ENCODE data around the gene RBM5.

Gene RBM5

DNA sequence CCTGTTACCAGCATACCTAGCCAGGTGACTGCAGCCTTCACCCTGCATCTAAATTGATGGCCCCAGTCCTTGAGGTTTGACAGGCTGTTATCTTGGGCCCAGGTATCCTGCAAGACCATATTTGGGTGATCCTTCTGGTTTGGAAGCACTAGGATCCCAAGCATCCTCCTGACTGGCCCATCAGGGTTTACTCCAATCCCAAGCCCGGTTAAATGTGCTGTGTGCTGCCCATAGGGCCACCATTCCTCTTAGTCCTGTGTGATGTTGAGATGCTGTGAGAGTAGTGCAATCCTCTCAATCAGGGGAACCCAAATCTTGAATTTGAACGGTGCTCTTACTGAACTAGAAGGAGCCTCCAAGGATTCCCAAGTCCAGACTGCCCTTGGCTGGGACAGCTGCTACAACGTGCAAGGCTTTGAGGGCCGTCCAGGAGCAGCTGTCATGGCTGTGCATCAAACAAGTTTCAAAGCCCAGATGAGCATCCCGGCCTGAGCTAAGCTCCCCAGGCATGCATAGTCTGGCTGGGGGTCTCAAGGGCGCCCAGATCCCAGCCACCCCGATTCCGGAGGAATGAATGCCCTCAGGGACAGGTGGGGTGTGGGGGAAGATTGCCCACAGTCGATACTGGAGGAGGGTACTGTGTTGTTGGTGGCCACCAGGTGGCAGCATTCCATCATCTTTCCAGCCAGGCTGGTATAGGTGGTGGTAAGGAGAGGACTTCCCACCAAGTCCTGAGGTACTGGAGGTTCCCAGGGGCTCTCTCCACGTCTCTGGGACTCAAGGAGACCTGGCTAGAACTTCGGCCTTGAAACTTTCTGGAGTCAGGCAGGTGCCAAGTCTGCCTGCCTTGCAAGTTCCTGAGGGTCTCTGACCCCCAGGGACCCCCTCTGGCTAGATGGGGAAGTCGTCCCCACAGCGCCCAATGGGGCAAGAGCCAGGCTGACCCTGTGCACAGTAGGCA is 32.6 kb downstream of the RBM5 start:
- DNase-seq (ENCODE audit: low spot score), result peak; percentile 94

GRCh38 chr3:50122071-50122470 is 33.4 kb downstream of the RBM5 start:
- no peak for DNase-seq (ENCODE audit: low spot score)

DNA sequence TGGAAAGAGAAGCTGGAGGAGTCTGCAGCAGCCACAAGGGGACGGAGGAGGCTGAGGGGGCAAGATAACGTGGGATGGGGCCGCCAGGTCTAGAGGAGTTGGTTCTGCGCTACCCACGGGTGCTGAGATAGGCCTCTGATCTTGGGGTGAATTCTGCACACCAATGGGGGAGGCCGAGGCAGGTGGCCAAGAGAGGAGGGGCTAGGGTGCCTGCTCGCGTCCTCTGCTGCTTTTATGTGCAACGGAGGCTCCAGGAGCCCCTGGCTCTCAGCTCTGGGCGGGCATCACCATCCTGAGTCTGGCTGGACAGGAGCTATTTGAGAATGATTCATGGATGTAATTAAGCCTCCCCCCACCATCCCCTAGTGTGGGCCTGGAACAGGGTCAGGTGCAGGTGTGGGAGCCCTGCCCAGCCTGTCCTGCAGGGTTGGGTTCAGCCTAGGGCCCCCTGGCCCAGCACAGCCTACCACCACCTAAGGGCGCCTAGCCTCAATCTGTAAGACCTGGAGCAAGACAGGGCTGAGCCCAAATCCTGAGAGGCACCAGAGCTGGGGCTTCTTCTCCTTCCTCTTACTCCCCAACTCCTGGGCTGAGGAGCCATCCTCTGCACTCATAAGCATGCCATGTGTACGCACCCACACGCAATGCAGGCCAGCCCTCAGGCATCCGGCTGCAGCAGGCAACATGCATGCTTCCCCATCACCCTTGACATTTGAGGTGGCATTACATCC is 34.1 kb downstream of the RBM5 start:
- DNase-seq (ENCODE audit: low spot score), result no peak

- DNase-seq (ENCODE audit: low spot score), result no peak
Measured at GRCh38 chr3:50123394-50124051, 34.8 kb downstream of the RBM5 start.

- DNase-seq (ENCODE audit: low spot score), result peak; percentile 69
Measured at GRCh38 chr3:50124052-50124799, 35.5 kb downstream of the RBM5 start.

- DNase-seq (ENCODE audit: low spot score), result no peak
Measured at GRCh38 chr3:50124800-50125178, 36.1 kb downstream of the RBM5 start.

- no peak for DNase-seq (ENCODE audit: low spot score)
Measured at GRCh38 chr3:50125541-50126286, 37.0 kb downstream of the RBM5 start.

GRCh38 chr3:50126287-50127211 is 37.8 kb downstream of the RBM5 start:
- peak; percentile 95 for DNase-seq (ENCODE audit: low spot score)

DNA sequence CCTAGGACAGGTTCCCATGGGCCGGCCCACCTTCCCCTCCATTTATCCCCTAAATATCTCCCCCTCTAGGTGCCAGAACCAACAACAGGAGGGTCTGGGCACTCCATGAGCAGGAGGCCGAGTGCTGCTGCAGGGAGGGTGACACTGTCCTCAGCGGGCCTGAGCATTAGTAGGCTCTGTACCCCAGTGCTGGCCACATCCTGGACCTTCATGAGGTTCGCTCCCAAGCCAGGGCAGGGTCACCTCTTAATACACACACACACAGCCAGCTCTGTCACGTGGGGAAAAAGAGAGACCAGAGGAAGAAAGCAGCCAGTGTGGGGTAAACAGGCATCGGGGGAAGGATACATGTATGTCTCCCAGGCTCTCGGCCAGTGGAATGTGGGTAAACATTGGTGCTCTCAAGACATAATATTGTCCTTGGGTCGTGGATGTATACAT is 38.6 kb downstream of the RBM5 start:
- no peak for DNase-seq (ENCODE audit: low spot score)

GRCh38 chr3:50128001-50128400 is 39.3 kb downstream of the RBM5 start:
- DNase-seq (ENCODE audit: low spot score), result no peak

GRCh38 chr3:50130436-50130835 is 41.7 kb downstream of the RBM5 start:
- DNase-seq (ENCODE audit: low spot score), result no peak

GRCh38 chr3:50132421-50133282 is 43.9 kb downstream of the RBM5 start:
- no peak for DNase-seq (ENCODE audit: low spot score)

DNA sequence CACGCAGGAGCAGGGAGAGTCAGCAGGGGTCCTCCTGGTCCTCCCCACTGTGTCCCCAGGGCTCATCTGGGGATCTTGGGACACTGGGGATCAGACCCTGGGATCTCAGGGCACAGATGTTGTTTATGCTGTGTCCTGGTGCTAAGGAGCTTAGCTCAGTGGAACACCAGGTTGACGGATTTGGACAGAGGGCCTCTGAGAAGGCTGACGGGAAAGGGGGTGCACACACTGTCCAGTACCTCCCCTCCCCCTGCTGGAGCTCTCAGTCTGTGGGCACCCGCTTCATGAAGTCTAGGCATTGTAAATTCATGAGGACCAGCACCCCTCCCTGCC is 44.5 kb downstream of the RBM5 start:
- DNase-seq (ENCODE audit: low spot score), result no peak

DNA sequence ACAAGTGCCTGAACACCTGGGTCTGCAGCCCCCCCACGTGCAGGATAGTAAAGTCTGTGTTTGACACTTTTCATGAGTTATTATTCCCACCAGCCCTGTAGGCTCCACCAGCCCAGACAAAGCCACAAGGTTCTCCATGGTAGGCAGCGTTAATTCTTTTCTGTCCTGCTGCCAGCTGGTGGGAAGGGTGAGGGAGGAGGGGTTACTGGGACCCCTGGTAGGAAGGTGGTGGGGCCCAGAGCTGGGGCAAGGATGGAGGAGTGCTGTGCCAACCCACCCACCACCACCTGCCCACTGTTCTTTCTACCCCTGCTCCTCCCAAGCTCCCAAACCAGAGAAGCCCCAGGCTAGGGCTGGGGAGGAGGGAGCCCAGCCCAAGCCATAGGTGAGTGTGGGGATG is 45.6 kb downstream of the RBM5 start:
- no peak for DNase-seq (ENCODE audit: low spot score)

DNA sequence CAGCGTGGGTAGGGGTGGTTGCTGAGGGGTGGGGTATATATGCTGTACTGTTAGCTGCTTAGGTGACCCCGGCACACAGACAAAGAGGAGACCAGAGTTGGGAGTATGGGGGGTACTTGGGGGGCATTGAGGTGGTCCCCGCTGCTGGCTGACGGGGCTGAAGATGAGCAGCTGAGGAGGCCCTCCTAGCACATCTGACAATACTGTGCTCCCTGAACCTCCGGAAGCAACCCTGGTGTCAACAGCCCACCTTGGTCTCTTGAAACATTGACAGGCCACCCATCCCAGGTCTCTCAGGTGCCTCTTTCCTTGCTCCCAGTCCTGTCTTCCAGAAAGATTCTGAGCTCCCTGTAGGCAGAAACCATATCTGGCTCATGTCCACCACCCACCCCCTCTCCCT is 47.2 kb downstream of the RBM5 start:
- no peak for DNase-seq (ENCODE audit: low spot score)

DNA sequence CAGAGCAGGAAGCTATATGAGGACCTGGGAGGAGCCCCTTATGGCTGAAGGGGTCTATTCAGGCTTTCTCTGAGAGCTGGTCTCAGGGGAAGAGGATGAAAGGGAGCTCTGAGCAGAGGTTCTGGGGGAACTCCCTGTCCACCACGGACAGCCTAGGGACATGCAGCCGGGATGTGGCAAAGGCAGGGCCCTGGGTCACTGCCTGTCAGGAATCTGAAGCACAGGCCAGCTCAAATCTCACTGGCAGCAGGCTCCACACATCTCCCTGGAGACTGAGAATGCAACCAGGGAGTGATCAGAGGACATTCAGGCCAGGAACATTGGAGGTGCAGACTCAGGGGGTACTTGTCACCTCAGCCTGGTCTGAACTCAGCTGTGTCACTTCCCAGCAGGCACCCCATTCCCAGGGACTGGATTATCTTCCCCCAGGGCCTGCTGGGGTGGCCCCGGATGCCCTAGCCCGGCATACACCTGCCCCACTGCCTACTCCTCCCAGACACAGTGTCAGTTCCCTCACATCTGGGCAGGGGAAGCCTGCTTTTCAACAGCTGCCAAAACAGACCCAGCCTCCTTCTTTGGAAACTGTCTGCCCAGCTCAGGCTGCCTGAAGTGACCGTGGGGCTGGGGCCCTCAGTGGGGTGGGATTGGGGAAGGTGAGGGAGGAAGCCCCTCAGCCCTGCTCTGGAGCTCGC is 48.1 kb downstream of the RBM5 start:
- DNase-seq (ENCODE audit: low spot score), result no peak

- DNase-seq (ENCODE audit: low spot score), result no peak
Measured at GRCh38 chr3:50137531-50137930, 48.8 kb downstream of the RBM5 start.
